ENCODE measurements around the gene GATA3.

GRCh38 chr10:8014649-8015048 lies 39.8 kb upstream of the GATA3 start:
- no peak for TF ChIP-seq CTCF (conservative IDR thresholded peaks at IDR 0.05; ENCODE audit: low read depth, low read length)
- TF ChIP-seq EZH2 (IDR thresholded peaks at IDR 0.05; ENCODE audit: borderline replicate concordance, low read depth, low read length, poor library complexity, severe bottlenecking), result no peak
